SU-DHL-6 (cell line): Measurements from ENCODE around the gene CAB39.

Source experiments
- CTCF ChIP-seq: fragments of 200-600 bp; sonication (generic); IDR thresholded peaks from one replicate; pipeline ENCODE4 v1.5.1; 2017; ENCODE audit warnings: antibody characterized with exemption, mild to moderate bottlenecking, low read length, moderate library complexity; ENCODE audit not compliant: insufficient read depth, poor library complexity, severe bottlenecking
- EZH2phosphoT487 ChIP-seq: fragments of 200-600 bp; sonication (generic), shearing (Covaris generic); conservative IDR thresholded peaks from 2 replicates; pipeline ENCODE4 v1.6.1; 2018; ENCODE audit warnings: mild to moderate bottlenecking, antibody characterized with exemption, low read length, moderate library complexity, mixed read lengths

- no peak for TF ChIP-seq CTCF
- TF ChIP-seq EZH2phosphoT487 = no peak
Observed at GRCh38 chr2:230692760-230693159, 19.9 kb upstream of the CAB39 start.
